OCI-LY1 (cell line): Measurements from ENCODE around the gene NGF.

Source experiments
- EZH2 ChIP-seq: fragments of 200-600 bp; sonication (generic), shearing (Covaris generic); IDR thresholded peaks from 2 replicates; pipeline ENCODE4 v1.8.0; 2017; ENCODE audit warnings: borderline replicate concordance, mixed run types, mild to moderate bottlenecking, antibody characterized with exemption, low read length, moderate library complexity, mixed read lengths
- TF ChIP-seq, protein P1 (sequence below): fragments of 200-600 bp; sonication (generic), shearing (Covaris generic); IDR thresholded peaks from 2 replicates; pipeline ENCODE4 v1.5.1; 2017; ENCODE audit warnings: mild to moderate bottlenecking, antibody characterized with exemption, low read length, moderate library complexity, mixed read lengths

GRCh38 chr1:115314765-115315164, 23.3 kb downstream of the NGF start:
- TF ChIP-seq, protein P1, sequence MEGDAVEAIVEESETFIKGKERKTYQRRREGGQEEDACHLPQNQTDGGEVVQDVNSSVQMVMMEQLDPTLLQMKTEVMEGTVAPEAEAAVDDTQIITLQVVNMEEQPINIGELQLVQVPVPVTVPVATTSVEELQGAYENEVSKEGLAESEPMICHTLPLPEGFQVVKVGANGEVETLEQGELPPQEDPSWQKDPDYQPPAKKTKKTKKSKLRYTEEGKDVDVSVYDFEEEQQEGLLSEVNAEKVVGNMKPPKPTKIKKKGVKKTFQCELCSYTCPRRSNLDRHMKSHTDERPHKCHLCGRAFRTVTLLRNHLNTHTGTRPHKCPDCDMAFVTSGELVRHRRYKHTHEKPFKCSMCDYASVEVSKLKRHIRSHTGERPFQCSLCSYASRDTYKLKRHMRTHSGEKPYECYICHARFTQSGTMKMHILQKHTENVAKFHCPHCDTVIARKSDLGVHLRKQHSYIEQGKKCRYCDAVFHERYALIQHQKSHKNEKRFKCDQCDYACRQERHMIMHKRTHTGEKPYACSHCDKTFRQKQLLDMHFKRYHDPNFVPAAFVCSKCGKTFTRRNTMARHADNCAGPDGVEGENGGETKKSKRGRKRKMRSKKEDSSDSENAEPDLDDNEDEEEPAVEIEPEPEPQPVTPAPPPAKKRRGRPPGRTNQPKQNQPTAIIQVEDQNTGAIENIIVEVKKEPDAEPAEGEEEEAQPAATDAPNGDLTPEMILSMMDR: no peak
- TF ChIP-seq EZH2: no peak
